GM12878 (cell line): ENCODE results near the gene XRCC2. TPM values are rescaled to one million over a fixed set of nuclear protein-coding genes. Genes with fewer than 3 reads are reported as not detected.

ENCODE experiments used
- ATAC-seq: fragments of 200-7000 bp; cut with Tn5 transposase; 3 replicates; pipeline ENCODE4 v1.9.1; 2020; ENCODE audit warnings: mild to moderate bottlenecking, moderate library complexity
- BruUV-seq: library from RNA; stranded (reverse); fragments of 400-500 nt; replicated peaks from 2 replicates; lab custom pipeline; 2021; lab: Mats Ljungman, UMichigan
- CTCF ChIA-PET: fragments of 300-600 bp; sonication (Branson Sonifier 250); formaldehyde crosslinking; extraction: SDS; loops from one replicate; lab custom pipeline; 2021; ENCODE audit warnings: inconsistent platforms; lab: Yijun Ruan, JAX
- POLR2A ChIA-PET: fragments of 350-600 bp; formaldehyde crosslinking; extraction: SDS; loops from one replicate; lab custom pipeline; 2021; ENCODE audit warnings: inconsistent platforms; lab: Charles Lee
- RAD21 ChIA-PET: fragments of 300-600 bp; sonication (Branson Sonifier 250); formaldehyde crosslinking; loops from one replicate; lab custom pipeline; 2023; ENCODE audit warnings: antibody characterized with exemption; ENCODE audit not compliant: unreplicated experiment; lab: Charles Lee
- SMC1A ChIA-PET: fragments of 300-600 bp; sonication (Branson Sonifier 250); formaldehyde crosslinking; loops from one replicate; lab custom pipeline; 2023; ENCODE audit not compliant: unreplicated experiment, uncharacterized antibody; lab: Charles Lee
- DNase-seq: peaks from one replicate; pipeline ENCODE4 v3.0.0-alpha.2; 2011; ENCODE audit warnings: low read depth, low spot score
- FAIRE-seq: peaks from 3 replicates; lab custom pipeline; 2011; peaks lifted over from hg19 to GRCh38; lab: Jason Lieb, UNC
- H2AFZ ChIP-seq: 2 replicates; pipeline ENCODE4 v1.6.0; 2011; ENCODE audit warnings: low read depth, low read length, control low read depth; ENCODE audit not compliant: control insufficient read depth
- H3K27ac ChIP-seq: 2 replicates; pipeline ENCODE4 v1.5.1; 2011; ENCODE audit warnings: control low read depth; ENCODE audit not compliant: control insufficient read depth, insufficient read depth
- H3K27me3 ChIP-seq, 2 experiments: replicated peaks in 1 of 2; 2 replicates each; pipeline versions ENCODE4 v1.6.0 to v1.6.1; 2011; ENCODE audit warnings: low read length in 1 of 2; ENCODE audit not compliant: control insufficient read depth in 2 of 2, insufficient read depth in 2 of 2
- H3K36me3 ChIP-seq, 2 experiments: 2 replicates each; pipeline ENCODE4 v1.5.1; 2011; ENCODE audit warnings: low read length in 1 of 2; ENCODE audit not compliant: control insufficient read depth in 2 of 2, insufficient read depth in 2 of 2
- H3K4me1 ChIP-seq: 2 replicates; pipeline ENCODE4 v1.6.1; 2011; ENCODE audit warnings: mild to moderate bottlenecking, low read length, moderate library complexity, mixed read lengths; ENCODE audit not compliant: control insufficient read depth, insufficient read depth
- H3K4me2 ChIP-seq: 2 replicates; pipeline ENCODE4 v1.6.0; 2011; ENCODE audit warnings: control low read depth; ENCODE audit not compliant: control insufficient read depth, insufficient read depth
- H3K4me3 ChIP-seq: fragments of 200-600 bp; sonication (generic); 2 replicates; pipeline ENCODE4 v1.5.1; 2016
- H3K79me2 ChIP-seq: 2 replicates; pipeline ENCODE4 v1.6.0; 2011; ENCODE audit warnings: low read length; ENCODE audit not compliant: control insufficient read depth, insufficient read depth
- H3K9ac ChIP-seq: 2 replicates; pipeline ENCODE4 v1.8.0; 2011; ENCODE audit warnings: low read length, control low read depth, mixed read lengths; ENCODE audit not compliant: control insufficient read depth, insufficient read depth
- H3K9me3 ChIP-seq: replicated peaks from 3 replicates; pipeline ENCODE4 v1.5.1; 2011; ENCODE audit warnings: mild to moderate bottlenecking, low read length; ENCODE audit not compliant: control insufficient read depth, insufficient read depth
- H4K20me1 ChIP-seq: 2 replicates; pipeline ENCODE4 v1.6.0; 2011; ENCODE audit not compliant: control insufficient read depth, insufficient read depth
- ETV6 ChIP-seq, 2 experiments: fragments of 450-650 bp in 1 of 2; IDR thresholded peaks in 1 of 2; conservative IDR thresholded peaks in 1 of 2; 2 replicates each; pipeline ENCODE4 v1.6.1; 2014; ENCODE audit warnings: antibody characterized with exemption in 1 of 2, borderline replicate concordance in 1 of 2, low read depth in 1 of 2, mild to moderate bottlenecking in 1 of 2, moderate library complexity in 1 of 2
- FOXK2 ChIP-seq: fragments of 450-650 bp; IDR thresholded peaks from 2 replicates; pipeline ENCODE4 v1.6.1; 2017; ENCODE audit warnings: mild to moderate bottlenecking, moderate library complexity
- HSF1 ChIP-seq: fragments of 150-350 bp; IDR thresholded peaks from 2 replicates; pipeline ENCODE4 v1.6.1; 2014; ENCODE audit warnings: mild to moderate bottlenecking, low read depth, low read length
- IKZF1 ChIP-seq: fragments of 450-650 bp; conservative IDR thresholded peaks from 2 replicates; pipeline ENCODE4 v1.6.1; 2017; ENCODE audit warnings: antibody characterized with exemption, mild to moderate bottlenecking
- IRF4 ChIP-seq: IDR thresholded peaks from 2 replicates; pipeline ENCODE4 v1.6.1; 2011; ENCODE audit warnings: low read depth, low read length
- NFYB ChIP-seq: IDR thresholded peaks from 2 replicates; pipeline ENCODE4 v1.6.1; 2011; ENCODE audit warnings: low read depth, mild to moderate bottlenecking, low read length, improper control_type of control experiment, moderate library complexity; ENCODE audit not compliant: insufficient read depth
- REST ChIP-seq: IDR thresholded peaks from 2 replicates; pipeline ENCODE4 v1.6.1; 2012; ENCODE audit warnings: mild to moderate bottlenecking, low read depth, low read length
- RFX5 ChIP-seq: IDR thresholded peaks from 2 replicates; pipeline ENCODE4 v1.6.1; 2011; ENCODE audit warnings: low read depth, low read length, improper control_type of control experiment
- RUNX3 ChIP-seq: IDR thresholded peaks from 2 replicates; pipeline ENCODE4 v1.6.1; 2012; ENCODE audit warnings: low read length, inconsistent platforms
- SUPT20H ChIP-seq: IDR thresholded peaks from 2 replicates; pipeline ENCODE4 v1.6.1; 2011; ENCODE audit warnings: low read depth, mild to moderate bottlenecking, low read length, moderate library complexity, borderline replicate concordance; ENCODE audit not compliant: control insufficient read depth
- SUZ12 ChIP-seq: fragments of 200-600 bp; sonication (generic); IDR thresholded peaks from one replicate; pipeline ENCODE4 v1.6.1; 2018; ENCODE audit warnings: antibody characterized with exemption, mild to moderate bottlenecking; ENCODE audit not compliant: unreplicated experiment
- TCF12 ChIP-seq: IDR thresholded peaks from 2 replicates; pipeline ENCODE4 v1.6.1; 2011; ENCODE audit warnings: low read depth, mild to moderate bottlenecking, low read length
- TCF3 ChIP-seq: IDR thresholded peaks from 2 replicates; pipeline ENCODE4 v1.6.1; 2012; ENCODE audit warnings: low read depth, mild to moderate bottlenecking, low read length, borderline replicate concordance; ENCODE audit not compliant: insufficient read depth
- ZNF622 ChIP-seq: fragments of 450-650 bp; IDR thresholded peaks from 2 replicates; pipeline ENCODE4 v1.6.1; 2017; ENCODE audit warnings: mild to moderate bottlenecking, inconsistent platforms
- WGBS: methylation state at CpG from one replicate; pipeline ENCODE4 v1.1.6; 2016; ENCODE audit warnings: low lambda C conversion rate; ENCODE audit not compliant: insufficient replicate concordance, insufficient coverage; ENCODE audit errors: missing lambda C conversion rate; 5-methylcytosine and 5-hydroxymethylcytosine counted together
- in situ Hi-C: fragments of 300-500 bp; cut with MboI; formaldehyde crosslinking; loops from 9 replicates; pipeline ENCODE4 v1.14.3; 2018; ENCODE audit warnings: mixed read lengths
- intact Hi-C: fragments of 100-400 bp; cut with micrococcal nuclease; formaldehyde crosslinking; loops from one replicate; pipeline ENCODE4 v1.14.2; 2022; ENCODE audit not compliant: unreplicated experiment
- polyA plus RNA-seq, 11 experiments: library from polyadenylated mRNA; depleted of rRNA in 4 of 11; unstranded in 6 of 11; stranded (reverse) in 5 of 11; fragments of >200 nt; fragmentation: Nextera tagmentation in 4 of 11; fragmentation: Illumina TruSeq in 1 of 11; extraction: Ambion mirVana in 4 of 11; extraction: Trizol in 1 of 11; gene quantifications; 1 replicate in 1 of 11; 2 replicates in 10 of 11; pipeline versions ENCODE4 v1.2.1 to v1.2.3, GENCODE V29; 2011 to 2016; ENCODE audit warnings: inconsistent platforms in 2 of 11, missing spikeins in 2 of 11, low read depth in 1 of 11
- total RNA-seq, 4 experiments: library from RNA; depleted of rRNA in 3 of 4; stranded (reverse); fragments of >200 nt in 3 of 4; fragmentation: Illumina TruSeq in 1 of 4; extraction: Trizol in 1 of 4; gene quantifications; 2 replicates each; pipeline versions ENCODE4 v1.2.1 to v1.2.3, GENCODE V29; 2013 to 2021

XRCC2 gene
- total and polyA plus RNA-seq, 10 of the 15 experiments (the other 5 are each of a cell fraction or from before 2014, with no cell fraction given), result 4.8 to 21.4 (median 13.9) TPM

GRCh38 chr7:152617056-152617455, 58.9 kb downstream of the XRCC2 start (continued):
- no peak for TF ChIP-seq SUPT20H
- TF ChIP-seq TCF3, result no peak
- TF ChIP-seq, all 136 proteins: peak for 0

GRCh38 chr7:152615031-152615741, 60.8 kb downstream of the XRCC2 start:
- Histone ChIP-seq H4K20me1 (no peaks in the 10 kb centered on the region), H2AFZ (no peak overlapping the region), H3K36me3 (no peaks in the 10 kb centered on the region), H3K9ac (no peak overlapping the region), H3K27me3 (no peaks in the 10 kb centered on the region), H3K9me3 (no peaks in the 10 kb centered on the region), H3K4me2 (no peak overlapping the region), H3K79me2 (no peaks in the 10 kb centered on the region), H3K4me1 (no peaks in the 10 kb centered on the region), H3K27ac (no peak overlapping the region), H3K4me3 (no peak overlapping the region)
- ChIA-PET RAD21 (no interaction called here), CTCF (interaction anchor here (0.6 to 1.4 kb wide), 2 partner anchors 36 to 37 kb away, joined by 3 to 4 read pairs; no protein-coding TSS in a partner anchor), SMC1A (no interaction called here), POLR2A (interaction anchor here (0.6 kb wide), 1 partner anchor 78 kb away, joined by 4 read pairs; no protein-coding TSS in a partner anchor)
- BruUV-seq, result no TSS peak
- FAIRE-seq (no peak), ATAC-seq (no peak; the same call in 2 of the 3 replicates), DNase-seq (no peak)
- intact Hi-C loops, result no loop called here
- in situ Hi-C loops, result no loop called here
- WGBS, result 36% methylated on average over 13 of the region's 13 CpGs
- TF ChIP-seq IRF4, result no peak
- TF ChIP-seq ZNF622, result no peak
- TF ChIP-seq ETV6 (conservative IDR thresholded peaks at IDR 0.05 in 1 of 2, IDR thresholded peaks at IDR 0.05 in 1 of 2; ENCODE audit: borderline replicate concordance in 1 of 2, low read depth in 1 of 2), result no peak
- TF ChIP-seq RUNX3, result no peak
- no peak for TF ChIP-seq FOXK2
- no peak for TF ChIP-seq TCF3
- TF ChIP-seq SUZ12, result no peak
- no peak for TF ChIP-seq REST
- TF ChIP-seq RFX5, result no peak
- TF ChIP-seq NFYB, result no peak
- no peak for TF ChIP-seq TCF12
- no peak for TF ChIP-seq HSF1
- TF ChIP-seq IKZF1, result no peak
